Nephron (organoid): Measurements from ENCODE around the gene TMEM52.

Experiments
- H3K27ac Mint-ChIP-seq, 3 experiments: 2 replicates each; pipeline ENCODE4 v1.8.0; 2020; ENCODE audit warnings: mixed read lengths in 3 of 3, mild to moderate bottlenecking in 2 of 3, moderate library complexity in 1 of 3
- H3K27me3 Mint-ChIP-seq: 2 replicates; pipeline ENCODE4 v1.8.0; 2021; ENCODE audit warnings: low read depth, mild to moderate bottlenecking, moderate library complexity, mixed read lengths
- H3K36me3 Mint-ChIP-seq: 2 replicates; pipeline ENCODE4 v1.8.0; 2020; ENCODE audit warnings: low read depth, mixed read lengths
- H3K4me1 Mint-ChIP-seq: 2 replicates; pipeline ENCODE4 v1.8.0; 2020; ENCODE audit warnings: mixed read lengths
- H3K4me3 Mint-ChIP-seq, 3 experiments: 2 replicates each; pipeline ENCODE4 v1.8.0; 2020; ENCODE audit warnings: mild to moderate bottlenecking in 3 of 3, mixed read lengths in 3 of 3, moderate library complexity in 2 of 3
- H3K9me3 Mint-ChIP-seq: 2 replicates; pipeline ENCODE4 v1.8.0; 2020; ENCODE audit warnings: mixed read lengths
- TF ChIP-seq, protein P1 (sequence below), 3 experiments: fragments of 200-600 bp; sonication (generic); IDR thresholded peaks; one replicate each; pipeline ENCODE4 v1.5.0; 2021; ENCODE audit warnings: antibody characterized with exemption in 3 of 3; ENCODE audit not compliant: unreplicated experiment in 3 of 3

The TMEM52 gene

DNA sequence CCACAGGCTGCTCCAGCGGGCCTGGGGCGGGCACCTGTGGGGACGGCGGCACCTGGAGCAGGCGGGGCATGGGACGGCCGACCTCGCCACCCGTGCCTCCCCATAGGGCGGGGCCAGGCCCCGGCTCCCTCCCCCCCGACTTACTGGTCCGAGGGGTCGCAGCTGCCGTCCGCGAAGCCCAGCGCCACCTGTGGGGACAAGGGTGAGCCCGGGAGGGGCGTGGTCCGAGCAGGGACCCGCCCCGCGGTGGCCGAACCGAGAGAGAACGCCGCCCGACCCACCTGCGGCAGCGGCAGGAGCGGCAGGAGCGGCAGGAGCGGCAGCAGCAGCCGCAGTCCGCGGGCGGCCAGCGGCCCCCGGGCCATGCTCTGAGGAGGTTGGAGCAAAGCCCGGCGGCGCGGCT lies at the start of gene TMEM52:
Gene TMEM52, minus strand, starts transcription at position 379 of the 403 bp plus-strand sequence. Its CDS starts 14 bp downstream, at position 365.
- peaks cover 17% of the 10 kb centered on the region for H3K4me1 Mint-ChIP-seq
- H3K27ac Mint-ChIP-seq, result peak within 1 kb of the TSS in 1 of 3 experiments; percentile 61
- H3K27me3 Mint-ChIP-seq, result peaks cover 8% of the 10 kb centered on the region
- H3K9me3 Mint-ChIP-seq, result no peaks in the 10 kb centered on the region
- TF ChIP-seq, protein P1, sequence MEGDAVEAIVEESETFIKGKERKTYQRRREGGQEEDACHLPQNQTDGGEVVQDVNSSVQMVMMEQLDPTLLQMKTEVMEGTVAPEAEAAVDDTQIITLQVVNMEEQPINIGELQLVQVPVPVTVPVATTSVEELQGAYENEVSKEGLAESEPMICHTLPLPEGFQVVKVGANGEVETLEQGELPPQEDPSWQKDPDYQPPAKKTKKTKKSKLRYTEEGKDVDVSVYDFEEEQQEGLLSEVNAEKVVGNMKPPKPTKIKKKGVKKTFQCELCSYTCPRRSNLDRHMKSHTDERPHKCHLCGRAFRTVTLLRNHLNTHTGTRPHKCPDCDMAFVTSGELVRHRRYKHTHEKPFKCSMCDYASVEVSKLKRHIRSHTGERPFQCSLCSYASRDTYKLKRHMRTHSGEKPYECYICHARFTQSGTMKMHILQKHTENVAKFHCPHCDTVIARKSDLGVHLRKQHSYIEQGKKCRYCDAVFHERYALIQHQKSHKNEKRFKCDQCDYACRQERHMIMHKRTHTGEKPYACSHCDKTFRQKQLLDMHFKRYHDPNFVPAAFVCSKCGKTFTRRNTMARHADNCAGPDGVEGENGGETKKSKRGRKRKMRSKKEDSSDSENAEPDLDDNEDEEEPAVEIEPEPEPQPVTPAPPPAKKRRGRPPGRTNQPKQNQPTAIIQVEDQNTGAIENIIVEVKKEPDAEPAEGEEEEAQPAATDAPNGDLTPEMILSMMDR (IDR thresholded peaks at IDR 0.05; ENCODE audit: unreplicated experiment in 3 of 3), result no peak
- no peaks in the 10 kb centered on the region for H3K36me3 Mint-ChIP-seq
- peak within 1 kb of the TSS; percentile 62 to 77 (median 63) for H3K4me3 Mint-ChIP-seq

DNA sequence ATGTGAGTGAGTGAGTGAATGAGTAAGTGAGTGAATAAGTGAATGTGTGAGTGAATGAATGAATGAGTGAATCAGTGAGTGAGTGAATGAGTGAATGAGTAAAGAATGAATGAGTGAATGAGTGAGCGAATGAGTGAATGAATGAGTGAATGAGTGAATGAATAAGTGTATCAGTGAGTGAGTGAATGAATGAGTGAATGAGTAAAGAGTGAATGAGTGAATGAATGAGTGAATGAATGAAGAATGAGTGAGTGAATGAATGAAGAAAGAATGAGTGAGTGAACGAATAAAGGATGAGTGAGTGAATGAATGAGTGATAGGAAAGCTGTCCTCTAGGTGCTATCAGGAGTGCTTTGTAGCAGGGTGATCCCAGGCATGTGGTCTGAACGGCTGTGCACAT lies 48.8 kb upstream of the TMEM52 start:
- H3K4me3 Mint-ChIP-seq, result no peak overlapping the region
- H3K9me3 Mint-ChIP-seq, result no peaks in the 10 kb centered on the region
- no peak overlapping the region for H3K27ac Mint-ChIP-seq
- peaks cover 20% of the 10 kb centered on the region for H3K27me3 Mint-ChIP-seq
- no peaks in the 10 kb centered on the region for H3K36me3 Mint-ChIP-seq
- TF ChIP-seq, protein P1 (IDR thresholded peaks at IDR 0.05; ENCODE audit: unreplicated experiment in 3 of 3), result no peak
- H3K4me1 Mint-ChIP-seq, result peaks cover 4% of the 10 kb centered on the region

DNA sequence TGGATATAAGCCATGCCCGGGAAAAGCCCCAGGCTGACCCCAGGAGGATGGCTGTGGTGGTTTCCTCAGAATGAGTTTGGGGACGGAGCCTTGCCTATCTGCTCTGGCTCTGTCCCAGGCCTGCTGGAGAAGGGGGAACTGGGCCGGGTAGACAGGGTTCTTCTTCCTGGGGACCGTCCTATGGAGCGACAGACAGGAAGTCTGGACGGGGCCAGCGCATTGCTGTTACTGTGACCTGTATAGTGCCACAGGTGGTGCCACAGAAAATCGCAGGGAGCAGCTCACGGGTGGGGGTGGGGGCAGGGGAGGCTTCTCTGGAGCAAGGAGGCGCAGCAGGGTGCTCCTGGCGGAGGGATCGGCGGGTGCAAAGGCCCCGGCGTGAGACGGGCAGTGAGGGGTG lies 48.1 kb upstream of the TMEM52 start:
- no peaks in the 10 kb centered on the region for H3K9me3 Mint-ChIP-seq
- H3K4me3 Mint-ChIP-seq, result no peak overlapping the region
- peaks cover 25% of the 10 kb centered on the region for H3K27me3 Mint-ChIP-seq
- H3K27ac Mint-ChIP-seq, result no peak overlapping the region
- peaks cover 4% of the 10 kb centered on the region for H3K4me1 Mint-ChIP-seq
- no peaks in the 10 kb centered on the region for H3K36me3 Mint-ChIP-seq
- TF ChIP-seq, protein P1 (IDR thresholded peaks at IDR 0.05; ENCODE audit: unreplicated experiment in 3 of 3), result no peak

DNA sequence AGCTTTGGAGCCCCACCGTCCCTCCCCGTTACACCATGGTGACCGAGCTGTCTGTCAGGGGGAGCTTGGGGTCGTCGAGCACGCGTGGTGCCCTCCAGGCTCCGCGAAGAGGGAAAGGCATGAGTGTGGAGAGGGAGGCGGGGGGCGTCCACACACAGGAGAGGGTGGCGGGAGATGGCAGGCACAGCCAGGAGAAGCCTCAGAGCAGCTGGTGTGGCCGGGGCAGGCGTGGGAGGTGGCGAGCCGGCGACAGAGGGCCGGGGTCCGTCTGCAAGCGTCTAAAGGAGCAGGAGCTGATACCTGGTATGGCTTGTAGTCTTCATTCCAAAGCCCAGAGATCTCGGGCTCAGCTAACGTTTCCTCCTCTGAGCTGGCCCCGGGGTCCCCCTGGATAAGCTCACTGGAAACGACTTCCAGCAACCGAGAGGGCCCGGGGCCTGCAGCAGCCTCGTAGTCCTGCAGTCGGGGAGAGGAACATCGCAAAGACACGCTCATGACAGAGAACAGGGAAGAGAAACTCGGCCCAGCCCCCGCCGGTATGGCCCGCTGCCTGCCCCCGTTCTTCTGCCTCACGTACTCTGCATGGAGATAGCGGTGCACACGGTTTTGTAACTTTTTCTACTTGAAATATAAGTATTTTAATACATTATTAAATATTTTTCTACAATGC lies 47.1 kb upstream of the TMEM52 start:
- Mint-ChIP-seq H3K36me3 (no peaks in the 10 kb centered on the region), H3K27me3 (peaks cover 32% of the 10 kb centered on the region)

DNA sequence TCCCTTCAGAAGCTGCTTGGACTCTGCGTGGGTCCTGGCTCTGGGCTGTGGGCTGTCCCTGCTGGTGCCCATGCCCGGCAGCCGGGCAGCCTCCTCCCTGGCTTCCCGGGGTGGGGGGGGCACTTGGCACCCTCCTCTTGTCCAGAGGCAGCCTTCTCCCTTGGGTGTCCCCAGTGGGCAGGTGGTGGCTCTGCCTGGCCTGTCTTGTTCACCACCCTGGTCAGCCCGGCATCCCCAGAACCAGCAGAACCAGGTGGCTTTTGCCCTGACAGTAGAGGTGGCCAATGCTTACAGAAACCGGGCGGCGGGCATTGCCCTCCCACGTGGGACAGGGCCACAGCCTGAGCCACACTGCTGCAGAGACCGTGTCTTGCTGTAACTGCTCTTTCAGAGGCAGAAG lies 46.5 kb upstream of the TMEM52 start:
- H3K27ac Mint-ChIP-seq, result no peak overlapping the region
- H3K36me3 Mint-ChIP-seq, result no peaks in the 10 kb centered on the region
- no peaks in the 10 kb centered on the region for H3K9me3 Mint-ChIP-seq
- TF ChIP-seq, protein P1 (IDR thresholded peaks at IDR 0.05; ENCODE audit: unreplicated experiment in 3 of 3), result no peak
- H3K27me3 Mint-ChIP-seq, result peaks cover 32% of the 10 kb centered on the region
- no peak overlapping the region for H3K4me3 Mint-ChIP-seq
- H3K4me1 Mint-ChIP-seq, result peaks cover 10% of the 10 kb centered on the region

More for the DNA sequence above, 47.1 kb upstream of the TMEM52 start:
- Mint-ChIP-seq H3K4me1 (peaks cover 4% of the 10 kb centered on the region), H3K27ac (no peak overlapping the region), H3K9me3 (no peaks in the 10 kb centered on the region), H3K4me3 (no peak overlapping the region)
- TF ChIP-seq, protein P1 (IDR thresholded peaks at IDR 0.05; ENCODE audit: unreplicated experiment in 3 of 3), result no peak

DNA sequence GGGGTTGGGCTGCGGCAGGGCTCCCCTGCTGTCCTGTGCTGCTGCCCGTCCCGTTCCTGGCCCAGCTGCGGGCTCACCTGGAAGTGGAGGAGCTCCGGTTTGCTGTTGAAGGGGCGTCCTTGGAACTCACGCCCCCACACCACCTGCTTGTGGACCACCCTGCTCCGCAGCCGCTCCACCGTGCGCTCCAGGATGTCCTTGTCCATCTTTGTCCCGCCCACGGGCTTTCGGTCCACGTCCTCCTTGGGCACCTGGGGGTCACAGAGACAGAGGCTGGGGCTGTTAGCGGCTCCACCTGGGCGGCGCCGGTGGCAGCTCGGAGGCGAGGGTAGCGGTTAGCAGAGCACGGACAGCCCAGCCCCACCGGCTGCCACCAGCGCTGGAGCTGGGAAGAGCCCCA lies 45.7 kb upstream of the TMEM52 start:
- Mint-ChIP-seq H3K9me3 (no peaks in the 10 kb centered on the region), H3K4me3 (no peak overlapping the region), H3K27ac (no peak overlapping the region), H3K36me3 (no peaks in the 10 kb centered on the region), H3K4me1 (peaks cover 10% of the 10 kb centered on the region), H3K27me3 (peaks cover 36% of the 10 kb centered on the region)
- TF ChIP-seq, protein P1 (IDR thresholded peaks at IDR 0.05; ENCODE audit: unreplicated experiment in 3 of 3), result no peak
